HG03558 (cell line): Measurements from ENCODE around the gene POLR2J3.
"Not testable (repeated sequence)": the region's sequence is repeated elsewhere in the genome, so short reads cannot be mapped to it uniquely, and the experiment has no call there.

Experiments
- ATAC-seq: cut with Tn5 transposase; IDR thresholded peaks from one replicate; pipeline ENCODE4 v1.9.1; 2021; ENCODE audit warnings: moderate number of reproducible peaks; ENCODE audit not compliant: unreplicated experiment; ENCODE audit errors: extremely low read depth

Gene POLR2J3

GRCh38 chr7:102527182-102527581, 45.2 kb downstream of the POLR2J3 start:
- not testable (repeated sequence) for ATAC-seq

DNA sequence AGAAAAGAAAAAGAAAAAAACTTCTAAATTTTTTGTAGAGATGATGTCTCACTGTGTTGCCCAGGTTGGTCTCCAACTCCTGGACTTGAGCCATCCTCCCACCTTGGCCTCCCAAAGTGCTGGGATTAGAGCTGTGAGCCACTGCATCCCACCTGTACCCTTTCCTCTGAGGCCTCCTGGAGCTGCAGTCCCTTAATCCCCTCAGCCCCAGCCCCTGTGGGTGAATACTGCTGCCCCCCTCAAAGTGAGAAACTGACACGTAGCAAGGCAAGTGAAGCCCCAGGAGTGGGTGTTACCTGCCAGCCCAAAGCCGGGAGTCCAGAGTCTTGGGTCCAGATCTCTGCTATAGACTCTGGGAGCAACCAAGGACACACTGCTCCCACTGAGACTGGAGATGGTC, 47.6 kb downstream of the POLR2J3 start:
- ATAC-seq, result not testable (repeated sequence)

DNA sequence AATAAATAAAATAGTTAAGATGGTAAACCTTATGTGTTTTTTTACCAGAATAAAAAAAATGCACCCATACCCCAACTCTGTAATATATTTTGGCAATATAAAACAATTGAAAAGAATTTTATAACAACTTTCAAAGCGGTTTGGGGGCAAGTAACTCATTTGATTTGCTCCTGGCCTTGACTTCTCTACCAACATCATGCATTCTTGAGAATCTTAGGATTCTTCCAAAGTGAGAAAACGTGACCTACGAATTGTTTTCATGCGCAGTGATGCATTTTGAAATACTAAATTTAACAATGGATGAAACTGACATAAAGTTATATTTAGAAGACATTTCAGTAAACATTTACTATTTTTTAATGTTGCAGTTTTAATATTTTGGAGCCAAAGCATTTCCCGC, 51.6 kb downstream of the POLR2J3 start:
- not testable (repeated sequence) for ATAC-seq

DNA sequence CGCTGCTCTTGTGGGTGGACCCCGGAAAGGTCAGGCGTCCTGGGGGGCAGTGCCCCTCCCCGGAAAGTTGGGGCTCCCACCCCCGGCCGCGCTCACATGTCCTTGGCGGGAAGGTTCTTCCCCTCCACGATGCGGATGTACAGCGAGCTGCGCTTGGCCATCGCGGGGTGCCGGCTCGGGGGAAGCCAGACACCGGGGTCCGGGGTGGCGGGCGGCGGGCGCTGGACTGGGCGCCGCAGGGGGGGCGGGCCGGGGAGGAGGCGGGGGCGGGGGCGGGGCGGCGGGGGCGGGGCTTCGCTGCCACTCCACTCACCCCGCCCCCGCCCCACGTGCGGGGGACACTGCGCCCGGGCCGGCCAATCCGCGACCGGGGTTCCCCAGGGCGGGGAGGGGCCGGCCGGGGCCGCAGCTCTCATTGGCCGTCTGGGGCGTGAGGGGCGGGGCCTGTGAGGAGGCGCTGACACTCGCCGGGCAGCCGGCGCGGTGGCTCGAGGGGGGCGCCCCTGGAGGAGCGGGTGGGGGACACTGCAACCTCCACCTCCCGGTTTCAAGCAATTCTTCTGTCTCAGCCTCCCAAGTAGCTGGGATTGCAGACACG, 54.7 kb downstream of the POLR2J3 start, which contains the start of gene RASA4B:
Gene RASA4B, minus strand, starts transcription at position 228 of the 598 bp plus-strand sequence. Its CDS starts 67 bp downstream, at position 161.
- ATAC-seq, result peak; percentile 39
